Mesothelial cell of epicardium (in vitro differentiated cells): ENCODE measurements around the gene PNPLA2. TPM values are rescaled to one million over a fixed set of nuclear protein-coding genes. Genes with fewer than 3 reads are reported as not detected.

ENCODE experiments used
- DNase-seq, 2 experiments: peaks; one replicate each; pipeline ENCODE4 v3.0.0; 2021; ENCODE audit warnings: low spot score in 2 of 2; ENCODE audit not compliant: unreplicated experiment in 2 of 2
- H3K27ac Mint-ChIP-seq: 2 replicates; pipeline ENCODE4 v1.8.0; 2021; ENCODE audit warnings: mixed read lengths
- H3K27me3 Mint-ChIP-seq: 2 replicates; pipeline ENCODE4 v1.8.0; 2021; ENCODE audit warnings: low read depth, mixed read lengths
- H3K36me3 Mint-ChIP-seq: 2 replicates; pipeline ENCODE4 v1.8.0; 2021; ENCODE audit warnings: mixed read lengths
- H3K4me1 Mint-ChIP-seq: 2 replicates; pipeline ENCODE4 v1.8.0; 2021; ENCODE audit warnings: mixed read lengths
- H3K4me3 Mint-ChIP-seq: 2 replicates; pipeline ENCODE4 v1.8.0; 2021; ENCODE audit warnings: mild to moderate bottlenecking, moderate library complexity, mixed read lengths
- H3K9me3 Mint-ChIP-seq: 2 replicates; pipeline ENCODE4 v1.8.0; 2021; ENCODE audit warnings: mixed read lengths
- total RNA-seq: library from RNA; stranded (reverse); gene quantifications from 3 replicates; pipeline ENCODE4 v1.2.1, GENCODE V29; 2021
- TF ChIP-seq, protein P1 (sequence below): fragments of 200-600 bp; sonication (generic); IDR thresholded peaks from one replicate; pipeline ENCODE4 v1.5.0; 2021; ENCODE audit warnings: antibody characterized with exemption; ENCODE audit not compliant: unreplicated experiment

Gene PNPLA2
- total RNA-seq, 1 donor from 2014 or later = 50.9 TPM

DNA sequence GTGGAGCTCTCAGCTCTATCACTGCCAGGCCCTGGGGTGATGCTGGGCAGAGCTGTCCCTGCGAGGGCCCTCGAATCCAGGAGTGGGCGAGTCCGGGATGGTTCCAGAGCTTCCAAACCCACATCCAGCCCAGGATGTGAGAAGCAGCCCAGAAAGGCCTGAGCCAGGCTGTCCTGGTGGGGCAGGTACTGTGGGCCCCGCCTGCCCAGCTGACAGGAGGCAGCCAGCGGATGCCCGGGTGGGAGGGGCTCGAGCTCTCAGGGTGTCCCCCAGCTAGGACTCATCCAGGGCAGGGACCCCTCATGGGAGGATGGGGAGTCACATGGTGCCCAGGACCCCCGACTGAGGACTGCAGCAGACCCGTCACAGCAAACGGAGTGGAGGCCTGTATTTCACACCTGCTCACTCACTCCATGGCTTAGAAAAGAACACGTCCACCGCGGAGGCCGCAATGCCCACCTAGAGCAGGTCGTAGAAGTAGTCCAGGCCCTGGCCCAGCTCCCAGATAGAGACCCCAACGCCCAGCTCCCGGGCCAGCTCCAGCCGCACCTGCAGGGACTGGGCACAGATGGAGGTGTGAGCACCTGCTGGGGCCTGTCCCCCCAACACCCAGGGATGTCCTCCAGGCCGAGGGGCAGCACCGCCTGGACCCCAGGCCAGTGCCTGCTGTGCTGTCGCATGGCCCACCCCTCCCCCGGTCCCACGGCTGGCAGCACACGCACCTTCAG lies 50.8 kb downstream of the PNPLA2 start:
- H3K27ac Mint-ChIP-seq = no peak overlapping the region
- DNase-seq = no peak
- no peaks in the 10 kb centered on the region for H3K27me3 Mint-ChIP-seq
- no peaks in the 10 kb centered on the region for H3K4me1 Mint-ChIP-seq
- peaks cover 10% of the 10 kb centered on the region for H3K36me3 Mint-ChIP-seq
- no peak overlapping the region for H3K4me3 Mint-ChIP-seq
- H3K9me3 Mint-ChIP-seq = no peaks in the 10 kb centered on the region
- TF ChIP-seq, protein P1, sequence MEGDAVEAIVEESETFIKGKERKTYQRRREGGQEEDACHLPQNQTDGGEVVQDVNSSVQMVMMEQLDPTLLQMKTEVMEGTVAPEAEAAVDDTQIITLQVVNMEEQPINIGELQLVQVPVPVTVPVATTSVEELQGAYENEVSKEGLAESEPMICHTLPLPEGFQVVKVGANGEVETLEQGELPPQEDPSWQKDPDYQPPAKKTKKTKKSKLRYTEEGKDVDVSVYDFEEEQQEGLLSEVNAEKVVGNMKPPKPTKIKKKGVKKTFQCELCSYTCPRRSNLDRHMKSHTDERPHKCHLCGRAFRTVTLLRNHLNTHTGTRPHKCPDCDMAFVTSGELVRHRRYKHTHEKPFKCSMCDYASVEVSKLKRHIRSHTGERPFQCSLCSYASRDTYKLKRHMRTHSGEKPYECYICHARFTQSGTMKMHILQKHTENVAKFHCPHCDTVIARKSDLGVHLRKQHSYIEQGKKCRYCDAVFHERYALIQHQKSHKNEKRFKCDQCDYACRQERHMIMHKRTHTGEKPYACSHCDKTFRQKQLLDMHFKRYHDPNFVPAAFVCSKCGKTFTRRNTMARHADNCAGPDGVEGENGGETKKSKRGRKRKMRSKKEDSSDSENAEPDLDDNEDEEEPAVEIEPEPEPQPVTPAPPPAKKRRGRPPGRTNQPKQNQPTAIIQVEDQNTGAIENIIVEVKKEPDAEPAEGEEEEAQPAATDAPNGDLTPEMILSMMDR = no peak

DNA sequence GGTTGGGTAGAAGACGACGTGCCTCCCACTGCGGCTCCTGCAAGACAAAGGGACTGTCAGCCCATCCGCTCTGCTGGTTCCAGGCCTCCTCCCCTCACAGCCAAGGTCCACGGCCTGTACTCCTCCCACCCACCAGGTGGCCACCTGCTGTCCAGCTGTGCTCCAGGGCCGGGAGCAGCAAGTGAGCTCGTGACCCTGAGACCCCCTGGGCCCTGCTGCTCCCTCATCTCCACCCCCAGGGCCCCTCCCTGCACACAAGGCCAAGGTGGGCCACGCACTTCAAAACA lies 51.4 kb downstream of the PNPLA2 start:
- H3K27me3 Mint-ChIP-seq = no peaks in the 10 kb centered on the region

DNA sequence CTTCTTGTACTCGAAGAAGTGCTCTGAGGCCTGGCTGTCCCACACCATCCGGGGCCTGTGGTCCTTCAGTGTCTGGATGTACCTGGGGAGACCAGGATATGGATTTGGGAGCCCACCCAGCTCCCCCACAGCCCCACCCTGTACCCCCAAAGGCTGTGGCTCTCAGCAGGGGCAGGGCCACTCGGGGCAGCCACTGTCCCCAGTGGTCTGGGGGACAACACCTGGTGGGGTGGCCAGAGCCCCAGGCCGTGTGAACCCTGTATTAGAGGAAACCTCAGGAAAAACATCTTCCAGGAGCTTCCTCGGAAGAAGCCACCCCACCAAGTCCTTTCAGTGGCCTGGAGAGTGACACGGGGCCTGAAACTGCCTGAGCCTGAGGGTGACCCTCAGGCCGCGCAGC lies 51.7 kb downstream of the PNPLA2 start:
- Mint-ChIP-seq H3K27me3 (no peaks in the 10 kb centered on the region), H3K9me3 (no peaks in the 10 kb centered on the region), H3K4me1 (no peaks in the 10 kb centered on the region), H3K27ac (no peak overlapping the region), H3K36me3 (peaks cover 15% of the 10 kb centered on the region), H3K4me3 (no peak overlapping the region)
- DNase-seq = no peak
- TF ChIP-seq, protein P1 = no peak

More for the DNA sequence above, 51.4 kb downstream of the PNPLA2 start:
- Mint-ChIP-seq H3K36me3 (peaks cover 11% of the 10 kb centered on the region), H3K4me1 (no peaks in the 10 kb centered on the region), H3K4me3 (no peak overlapping the region), H3K9me3 (no peaks in the 10 kb centered on the region), H3K27ac (no peak overlapping the region)
- TF ChIP-seq, protein P1 = peak; percentile 17
- no peak for DNase-seq

DNA sequence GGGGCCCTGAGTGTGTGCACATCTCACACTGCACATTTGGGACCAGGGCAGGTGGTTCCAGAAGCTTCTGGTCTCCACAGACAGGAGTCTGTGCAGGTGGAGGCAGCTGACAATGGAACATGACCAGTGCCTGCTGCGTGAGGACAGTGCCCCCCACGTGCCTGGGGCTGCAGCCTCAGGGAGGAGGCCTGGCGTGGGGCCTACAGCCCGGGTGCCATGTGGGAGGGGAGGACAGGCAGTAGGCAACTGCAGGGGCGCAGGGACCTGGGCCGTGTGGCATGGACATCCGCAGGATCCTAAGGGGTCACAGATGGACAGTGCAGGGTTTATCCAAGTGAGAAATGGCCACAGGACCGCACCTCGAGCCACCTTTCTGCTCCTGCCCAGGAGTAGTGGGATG lies 52.8 kb downstream of the PNPLA2 start:
- H3K4me3 Mint-ChIP-seq = no peak overlapping the region
- no peak for DNase-seq
- no peak overlapping the region for H3K27ac Mint-ChIP-seq
- TF ChIP-seq, protein P1 = no peak
- peaks cover 20% of the 10 kb centered on the region for H3K36me3 Mint-ChIP-seq
- no peaks in the 10 kb centered on the region for H3K9me3 Mint-ChIP-seq
- H3K27me3 Mint-ChIP-seq = no peaks in the 10 kb centered on the region
- no peaks in the 10 kb centered on the region for H3K4me1 Mint-ChIP-seq

DNA sequence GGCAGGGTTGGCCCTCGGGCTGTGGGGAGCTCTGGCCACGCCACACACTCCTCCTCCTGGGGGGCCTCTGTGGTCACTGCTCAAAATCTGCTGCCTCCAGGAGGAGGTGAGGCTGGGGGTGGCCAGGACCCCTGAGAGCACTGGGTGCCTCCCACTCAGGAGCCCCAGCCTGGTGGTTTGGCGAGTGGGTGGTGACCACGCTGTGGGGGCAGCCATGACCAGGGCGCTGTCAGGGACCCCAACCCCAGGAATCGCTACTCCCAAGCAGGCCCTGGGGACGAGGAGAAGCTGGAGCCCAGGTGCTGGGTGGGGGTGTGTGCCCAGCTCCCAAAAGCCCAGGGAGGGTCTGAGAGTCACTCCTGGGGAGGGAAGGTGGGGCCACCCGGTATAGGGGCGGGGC lies 54.1 kb downstream of the PNPLA2 start:
- TF ChIP-seq, protein P1 = no peak
- Mint-ChIP-seq H3K36me3 (peaks cover 20% of the 10 kb centered on the region), H3K4me3 (no peak overlapping the region), H3K27me3 (no peaks in the 10 kb centered on the region), H3K27ac (no peak overlapping the region), H3K4me1 (no peaks in the 10 kb centered on the region), H3K9me3 (no peaks in the 10 kb centered on the region)
- DNase-seq = no peak

DNA sequence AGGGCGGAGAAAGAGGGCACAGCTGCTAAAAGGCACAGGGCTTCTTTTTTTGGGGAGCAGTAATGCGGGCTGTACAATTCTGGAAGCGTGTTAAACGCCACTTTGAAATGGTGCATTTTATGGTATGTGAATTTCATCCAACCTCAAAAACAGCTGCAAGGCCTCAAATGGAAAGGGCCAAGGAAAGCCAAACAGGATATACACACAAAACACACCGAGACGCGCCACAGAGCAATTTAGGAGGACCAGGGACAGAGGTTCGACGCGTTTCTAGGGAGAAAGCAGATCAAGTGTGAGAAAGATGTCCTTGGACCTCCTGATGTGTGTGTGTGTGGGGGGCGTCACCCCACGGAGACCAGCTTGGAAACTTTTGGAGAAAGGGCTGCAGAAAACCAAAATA lies 55.0 kb downstream of the PNPLA2 start:
- no peaks in the 10 kb centered on the region for H3K4me1 Mint-ChIP-seq
- peaks cover 17% of the 10 kb centered on the region for H3K36me3 Mint-ChIP-seq
- no peaks in the 10 kb centered on the region for H3K27me3 Mint-ChIP-seq
- no peak overlapping the region for H3K4me3 Mint-ChIP-seq
- H3K27ac Mint-ChIP-seq = no peak overlapping the region
- TF ChIP-seq, protein P1 = no peak
- H3K9me3 Mint-ChIP-seq = no peaks in the 10 kb centered on the region
- DNase-seq = no peak
